Esophagus squamous epithelium (tissue), 5 donors: ENCODE measurements around the gene TENT4B. TPM values are rescaled to one million over a fixed set of nuclear protein-coding genes. Genes with fewer than 3 reads are reported as not detected.

Source experiments
- DNase-seq: peaks from one replicate; lab custom pipeline; 2025; lab: John Stamatoyannopoulos, UW
- H3K27ac ChIP-seq, 4 donors: fragments of 200-600 bp; sonication (generic); one replicate each; pipeline ENCODE4 v1.5.1; 2016 to 2019; ENCODE audit warnings: mild to moderate bottlenecking in 1 of 4
- H3K27me3 ChIP-seq, 4 donors: fragments of 200-600 bp; sonication (generic); 1 replicate in 3 of 4; 2 replicates in 1 of 4; pipeline versions ENCODE4 v1.5.1 to v1.6.0; 2017 to 2021; ENCODE audit warnings: antibody characterized with exemption in 1 of 4
- H3K36me3 ChIP-seq, 3 donors: fragments of 200-600 bp; sonication (generic); one replicate each; pipeline ENCODE4 v1.5.1; 2016 to 2019
- H3K4me1 ChIP-seq, 3 donors: fragments of 200-600 bp; sonication (generic); one replicate each; pipeline ENCODE4 v1.5.1; 2017 to 2019
- H3K4me3 ChIP-seq, 4 donors: fragments of 200-600 bp; sonication (generic); 1 replicate in 3 of 4; 2 replicates in 1 of 4; pipeline ENCODE4 v1.5.1; 2016 to 2019; ENCODE audit warnings: mild to moderate bottlenecking in 2 of 4, moderate library complexity in 1 of 4
- H3K9me3 ChIP-seq, 3 donors: fragments of 200-600 bp; sonication (generic); one replicate each; pipeline ENCODE4 v1.5.1; 2016 to 2019
- POLR2A ChIP-seq, 4 donors: fragments of 450-650 bp; IDR thresholded peaks; one replicate each; pipeline ENCODE4 v1.6.1; 2017; ENCODE audit warnings: antibody characterized with exemption in 4 of 4, mild to moderate bottlenecking in 4 of 4, moderate library complexity in 3 of 4
- WGBS, 2 donors: methylation state at CpG; one replicate each; pipeline ENCODE4 v1.1.5; 2018; 5-methylcytosine and 5-hydroxymethylcytosine counted together
- intact Hi-C: fragments of 100-400 bp; cut with DNase I; formaldehyde crosslinking; loops from one replicate; pipeline ENCODE4 v1.15.0; 2022
- total RNA-seq, 4 donors: library from RNA; depleted of rRNA; stranded (reverse); fragments of >200 nt; gene quantifications; one replicate each; pipeline ENCODE4 v1.1.0, GENCODE V29; 2016
- TF ChIP-seq, protein P1 (sequence below), 6 experiments: fragments of 450-650 bp in 4 of 6; fragments of 200-600 bp in 2 of 6; sonication (generic) in 2 of 6; IDR thresholded peaks; one replicate each; pipeline ENCODE4 v1.5.1; 2016 to 2019; ENCODE audit warnings: antibody characterized with exemption in 6 of 6, mild to moderate bottlenecking in 4 of 6, moderate library complexity in 4 of 6
- donor health status: DM: yes; HTN: yes; CAD: no.

Gene TENT4B
- total RNA-seq, 4 donors from 2014 or later = 6.3 to 11.4 (median 8.4) TPM

DNA sequence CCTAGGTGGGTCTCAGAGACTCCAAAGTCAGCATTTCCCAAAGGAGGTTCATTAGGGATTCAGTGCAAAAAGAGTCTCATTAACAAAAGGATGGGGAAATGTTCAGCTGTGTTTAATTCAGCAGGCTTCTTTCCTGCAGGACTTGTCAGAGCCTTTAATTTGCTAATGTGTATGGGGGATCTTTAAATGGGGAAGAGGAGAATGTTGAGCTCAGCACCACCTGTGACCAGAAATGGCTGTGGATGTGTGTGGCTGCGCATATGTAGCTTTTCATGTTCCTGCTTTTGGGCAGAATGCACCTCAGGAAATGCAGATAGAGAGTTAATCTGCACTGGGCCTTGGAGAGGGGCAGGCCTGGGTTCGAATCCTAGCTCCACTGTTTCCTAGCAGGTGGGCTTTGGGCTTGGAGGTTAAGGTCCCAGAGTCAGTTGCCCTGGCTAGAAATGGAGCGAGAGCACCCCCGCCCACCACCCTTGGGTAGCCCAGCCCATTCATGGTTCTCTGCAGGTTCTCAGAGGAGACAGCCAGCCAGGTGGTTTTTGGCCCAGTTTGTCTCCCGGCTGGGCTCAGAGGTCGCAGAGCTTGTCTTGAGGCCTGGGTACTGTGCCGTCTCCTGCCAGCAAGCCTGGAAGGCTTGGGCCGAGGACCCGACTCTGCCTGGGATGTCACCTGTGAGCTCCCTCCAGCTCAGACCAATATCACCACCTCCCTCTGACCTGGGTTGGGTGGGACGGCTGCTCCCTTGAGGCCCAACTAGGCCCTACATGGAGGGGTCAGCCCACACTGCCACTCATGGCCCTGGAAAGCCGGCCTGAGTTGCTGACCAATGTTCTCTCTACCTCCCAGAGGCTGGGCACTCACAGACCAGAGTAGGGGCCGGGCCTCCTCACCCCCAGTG, 122.6 kb downstream of the TENT4B start:
- intact Hi-C loops = no loop called here
- peak overlapping the region in 2 of 4 donors; percentile 79 to 88 for H3K27ac ChIP-seq
- DNase-seq = no peak
- WGBS, 2 donors = 62 to 80% methylated on average over 1 to 4 of the region's 12 CpGs
- H3K36me3 ChIP-seq = peaks cover 0 to 19% (median 0%) of the 10 kb centered on the region in 3 donors
- TF ChIP-seq, protein P1, sequence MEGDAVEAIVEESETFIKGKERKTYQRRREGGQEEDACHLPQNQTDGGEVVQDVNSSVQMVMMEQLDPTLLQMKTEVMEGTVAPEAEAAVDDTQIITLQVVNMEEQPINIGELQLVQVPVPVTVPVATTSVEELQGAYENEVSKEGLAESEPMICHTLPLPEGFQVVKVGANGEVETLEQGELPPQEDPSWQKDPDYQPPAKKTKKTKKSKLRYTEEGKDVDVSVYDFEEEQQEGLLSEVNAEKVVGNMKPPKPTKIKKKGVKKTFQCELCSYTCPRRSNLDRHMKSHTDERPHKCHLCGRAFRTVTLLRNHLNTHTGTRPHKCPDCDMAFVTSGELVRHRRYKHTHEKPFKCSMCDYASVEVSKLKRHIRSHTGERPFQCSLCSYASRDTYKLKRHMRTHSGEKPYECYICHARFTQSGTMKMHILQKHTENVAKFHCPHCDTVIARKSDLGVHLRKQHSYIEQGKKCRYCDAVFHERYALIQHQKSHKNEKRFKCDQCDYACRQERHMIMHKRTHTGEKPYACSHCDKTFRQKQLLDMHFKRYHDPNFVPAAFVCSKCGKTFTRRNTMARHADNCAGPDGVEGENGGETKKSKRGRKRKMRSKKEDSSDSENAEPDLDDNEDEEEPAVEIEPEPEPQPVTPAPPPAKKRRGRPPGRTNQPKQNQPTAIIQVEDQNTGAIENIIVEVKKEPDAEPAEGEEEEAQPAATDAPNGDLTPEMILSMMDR (IDR thresholded peaks at IDR 0.05) = no peak
- TF ChIP-seq POLR2A (IDR thresholded peaks at IDR 0.05) = no peak
- no peaks in the 10 kb centered on the region for H3K9me3 ChIP-seq
- H3K4me3 ChIP-seq = peak overlapping the region in 2 of 4 donors; percentile 36 to 57
- H3K4me1 ChIP-seq = peaks cover 1 to 59% (median 2%) of the 10 kb centered on the region in 3 donors
- H3K27me3 ChIP-seq = no peaks in the 10 kb centered on the region

DNA sequence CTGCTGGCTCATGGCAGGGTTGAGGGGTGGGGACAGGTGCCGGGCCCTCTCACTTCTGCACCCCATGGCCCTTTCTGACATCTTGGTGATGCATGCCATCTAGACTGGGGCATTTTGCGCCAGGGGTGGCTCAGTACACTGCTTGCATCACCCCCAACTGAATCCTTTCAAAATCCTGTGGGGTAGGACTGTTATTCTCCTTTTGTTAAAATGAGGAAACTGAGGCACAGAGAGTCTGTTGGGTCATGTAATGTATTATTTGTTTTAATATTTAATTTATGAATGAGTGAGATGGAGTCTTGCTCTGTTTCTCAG, 123.2 kb downstream of the TENT4B start:
- H3K36me3 ChIP-seq = peaks cover 0 to 13% (median 0%) of the 10 kb centered on the region in 3 donors
- H3K4me3 ChIP-seq = no peak overlapping the region
- no peaks in the 10 kb centered on the region for H3K27me3 ChIP-seq
- 90 to 100% methylated on average over 2 of the region's 2 CpGs for WGBS, 2 donors
- peaks cover 3 to 65% (median 7%) of the 10 kb centered on the region in 3 donors for H3K4me1 ChIP-seq
- intact Hi-C loops = no loop called here
- DNase-seq = no peak
- TF ChIP-seq POLR2A (IDR thresholded peaks at IDR 0.05) = no peak
- TF ChIP-seq, protein P1 (IDR thresholded peaks at IDR 0.05) = no peak
- H3K27ac ChIP-seq = peak overlapping the region in 2 of 4 donors; percentile 17 to 39
- no peaks in the 10 kb centered on the region for H3K9me3 ChIP-seq

DNA sequence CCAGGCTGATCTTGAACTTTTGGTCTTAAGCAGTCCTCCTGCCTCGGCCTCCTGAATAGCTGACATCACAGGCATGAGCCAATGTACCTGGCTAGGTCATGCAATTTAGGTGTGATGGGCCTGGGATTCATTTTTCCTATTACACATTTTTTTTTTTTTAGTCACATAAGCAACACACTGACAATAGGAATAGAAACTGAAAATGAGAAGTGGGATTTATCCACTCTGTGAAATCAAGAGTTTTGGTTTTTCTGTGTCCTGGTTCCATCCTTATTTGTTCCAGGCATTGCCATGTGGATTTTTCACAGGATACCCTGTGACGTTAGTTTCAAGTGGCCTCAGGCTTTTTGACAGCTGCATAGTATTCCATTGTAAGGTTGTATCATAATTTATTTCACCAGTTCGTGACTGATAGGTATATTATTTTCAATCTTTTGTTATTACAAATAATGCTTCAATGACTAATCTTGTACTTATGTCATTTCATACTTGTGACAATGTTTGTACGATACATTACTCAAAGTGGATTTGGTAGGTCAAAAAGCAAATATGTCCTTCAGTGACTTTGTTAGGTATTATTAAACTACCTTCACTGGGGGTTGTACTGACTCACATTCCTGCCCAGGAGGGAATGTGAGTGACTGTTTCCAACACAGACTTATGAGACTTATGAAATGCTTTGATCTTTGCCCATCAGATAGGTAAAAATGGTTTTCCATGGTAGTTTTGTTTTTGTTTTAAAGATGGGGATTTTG, 123.9 kb downstream of the TENT4B start:
- Histone ChIP-seq H3K27ac (peak overlapping the region in 2 of 4 donors; percentile 17 to 50), H3K9me3 (no peaks in the 10 kb centered on the region), H3K36me3 (peaks cover 0 to 6% (median 0%) of the 10 kb centered on the region in 3 donors), H3K27me3 (no peaks in the 10 kb centered on the region), H3K4me1 (peaks cover 5 to 66% (median 10%) of the 10 kb centered on the region in 3 donors), H3K4me3 (no peak overlapping the region)
- intact Hi-C loops = no loop called here
- WGBS, 2 donors = 65 to 74% methylated on average over 4 of the region's 4 CpGs
- TF ChIP-seq POLR2A (IDR thresholded peaks at IDR 0.05) = no peak
- TF ChIP-seq, protein P1 (IDR thresholded peaks at IDR 0.05) = no peak
- no peak for DNase-seq

DNA sequence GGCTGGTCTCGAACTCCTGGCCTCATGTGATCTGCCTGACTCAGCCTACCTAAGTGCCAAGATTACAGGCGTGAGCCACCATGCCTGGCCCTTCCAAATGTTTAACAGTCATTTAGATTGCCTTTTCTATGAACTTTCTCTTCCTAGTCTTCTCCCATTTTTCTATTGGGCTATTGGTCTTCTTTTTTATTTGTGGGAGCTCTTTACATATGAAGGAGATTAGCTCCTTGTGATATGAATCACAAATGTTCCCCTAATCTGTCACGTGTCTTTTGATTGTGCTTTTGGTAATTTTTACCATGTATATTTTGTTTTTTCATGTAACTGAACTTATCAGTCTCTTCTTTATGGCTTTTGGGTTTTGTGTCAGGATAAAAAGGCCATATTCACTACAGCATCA, 125.1 kb downstream of the TENT4B start:
- 65 to 70% methylated on average over 3 of the region's 3 CpGs for WGBS, 2 donors
- H3K27ac ChIP-seq = peak overlapping the region in 1 of 4 donors; percentile 50
- TF ChIP-seq POLR2A (IDR thresholded peaks at IDR 0.05) = no peak
- TF ChIP-seq, protein P1 (IDR thresholded peaks at IDR 0.05) = no peak
- no peak overlapping the region for H3K4me3 ChIP-seq
- DNase-seq = no peak
- H3K4me1 ChIP-seq = peaks cover 8 to 66% (median 16%) of the 10 kb centered on the region in 3 donors
- H3K9me3 ChIP-seq = no peaks in the 10 kb centered on the region
- H3K27me3 ChIP-seq = no peaks in the 10 kb centered on the region
- H3K36me3 ChIP-seq = no peaks in the 10 kb centered on the region
- intact Hi-C loops = no loop called here
